Measurements from ENCODE around the gene IL34. TPM values are rescaled to one million over a fixed set of nuclear protein-coding genes. Genes with fewer than 3 reads are reported as not detected.

Gene IL34
- total RNA-seq, 1 experiment from 2014 or later: 4.4 TPM

DNA sequence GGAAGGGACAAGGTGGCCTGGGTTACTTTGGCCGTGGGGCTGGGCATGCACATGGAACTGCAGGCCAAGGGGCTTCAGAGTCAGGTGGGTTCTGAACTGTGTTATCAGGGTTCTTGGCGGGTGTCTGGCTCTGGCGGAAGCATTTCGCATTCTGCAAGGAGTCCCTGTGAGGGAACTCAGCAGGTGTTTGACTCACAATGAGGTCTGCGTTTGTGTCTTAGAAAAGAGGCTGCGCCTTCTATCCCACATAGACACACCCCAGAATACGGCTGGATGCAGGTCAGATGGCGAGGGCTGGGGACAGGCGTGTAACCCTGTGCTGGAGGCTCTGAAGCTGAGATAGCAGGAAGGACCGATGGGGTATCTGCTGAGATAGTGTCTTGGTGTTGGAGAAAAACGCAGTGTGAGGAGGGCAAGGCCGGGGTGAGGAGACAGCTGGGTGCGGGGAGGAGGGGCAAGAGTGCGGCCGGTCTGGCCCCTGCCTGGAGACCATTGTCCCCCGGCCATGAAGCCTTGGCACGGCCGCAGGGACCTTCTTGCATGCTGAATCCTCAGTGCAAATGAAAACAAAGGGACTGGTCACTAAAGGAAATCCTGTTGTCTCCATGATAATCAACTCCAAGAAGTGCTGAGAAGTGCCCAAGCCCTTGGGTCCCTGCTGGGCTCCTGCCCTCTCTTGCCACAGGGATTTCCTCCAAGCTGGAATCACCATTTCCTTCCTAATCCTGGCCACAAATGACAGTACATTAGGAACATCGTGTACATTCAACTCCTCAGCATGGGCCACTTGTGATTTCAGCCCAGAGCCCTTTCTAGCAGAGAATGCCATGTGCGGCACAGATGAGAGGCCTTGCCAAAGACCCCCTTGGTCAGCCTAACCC, 62.2 kb downstream of the IL34 start:
- Mint-ChIP-seq H3K4me1 (peaks cover 49 to 54% of the 10 kb centered on the region in 2 experiments), H3K36me3 (ENCODE audit: insufficient read depth in 1 of 3, low read depth in 3 of 3) (peaks cover 4 to 9% (median 7%) of the 10 kb centered on the region in 3 experiments; a peak in 4 of 7 replicates), H3K27ac (peak overlapping the region; percentile 72 to 98 (median 83); a peak in 6 of 7 replicates), H3K9me3 (no peaks in the 10 kb centered on the region; a peak in 1 of 5 replicates), H3K4me3 (no peak overlapping the region; a peak in 1 of 5 replicates), H3K27me3 (ENCODE audit: low read depth) (no peaks in the 10 kb centered on the region; the same call in 1 of the 2 replicates)
- H3K56ac ChIP-seq (ENCODE audit: insufficient read length, low read depth, low read length): no peak overlapping the region
- no peak overlapping the region for H2AFZ ChIP-seq (ENCODE audit: low read length)
- H3K23ac ChIP-seq (ENCODE audit: insufficient read length, low read depth, low read length): no peak overlapping the region
- no peak overlapping the region for H2BK120ac ChIP-seq (ENCODE audit: low read depth, low read length, poor library complexity, severe bottlenecking)
- H3K79me2 ChIP-seq (ENCODE audit: insufficient read depth, low read length): no peaks in the 10 kb centered on the region
- no peak overlapping the region for H2BK20ac ChIP-seq (ENCODE audit: low read depth, low read length, poor library complexity, severe bottlenecking)
- H3K79me1 ChIP-seq (ENCODE audit: insufficient read depth, low read depth, low read length, poor library complexity, severe bottlenecking): no peaks in the 10 kb centered on the region
- no peak overlapping the region for H2BK5ac ChIP-seq (ENCODE audit: insufficient read length, low read length)
- no peak overlapping the region for H3K4ac ChIP-seq (ENCODE audit: low read depth, low read length)
- H3K18ac ChIP-seq (ENCODE audit: insufficient read length, low read depth, low read length): no peak overlapping the region
- no peaks in the 10 kb centered on the region for H4K20me1 ChIP-seq (ENCODE audit: control insufficient read depth, insufficient read depth, insufficient read length)
- H3K4me1 ChIP-seq (ENCODE audit: insufficient read depth, low read length): peaks cover 7% of the 10 kb centered on the region; the same call in 1 of the 2 replicates
- H3K23me2 ChIP-seq (ENCODE audit: insufficient read length, low read depth, low read length, poor library complexity, severe bottlenecking): no peaks in the 10 kb centered on the region
- WGBS (ENCODE audit: extremely low coverage, insufficient read length, low lambda C conversion rate): no CpG with 5 or more reads among the region's 20 CpGs
- H4K8ac ChIP-seq (replicated peaks; ENCODE audit: insufficient read length, low read depth, low read length): no peak overlapping the region
- H3K27ac ChIP-seq (ENCODE audit: insufficient read length, low read depth, low read length): no peak overlapping the region
- no peak overlapping the region for H2AK5ac ChIP-seq (ENCODE audit: insufficient read length, low read length)
- H2BK15ac ChIP-seq (ENCODE audit: low read depth, low read length): no peak overlapping the region
- no peak overlapping the region for H3K9ac ChIP-seq (ENCODE audit: extremely low read depth, insufficient read length, low read length)
- no peak overlapping the region for H3T11ph ChIP-seq (ENCODE audit: low read length)
- peak overlapping the region; percentile 21; the same call in 1 of the 2 replicates for H3K14ac ChIP-seq (ENCODE audit: insufficient read depth, low read length)
- H3K4me2 ChIP-seq (ENCODE audit: insufficient read depth, insufficient read length, low read length): no peak overlapping the region
- H2BK12ac ChIP-seq (ENCODE audit: insufficient read length, low read depth, low read length): no peak overlapping the region
- H4K91ac ChIP-seq (ENCODE audit: insufficient read length, low read depth, low read length): no peak overlapping the region
- no peak overlapping the region for H4K5ac ChIP-seq (ENCODE audit: insufficient read length, low read depth, low read length)
- H3K27me3 ChIP-seq (ENCODE audit: insufficient read depth, low read length): no peaks in the 10 kb centered on the region
- no peak for TF ChIP-seq CTCF (conservative IDR thresholded peaks at IDR 0.05)
- no peaks in the 10 kb centered on the region for H3K9me3 ChIP-seq (ENCODE audit: control insufficient read depth, low read depth, low read length)
- no peak for DNase-seq

Data from H9 (cell line).